H9 (cell line): ENCODE measurements around the gene EGFL8. TPM values are rescaled to one million over a fixed set of nuclear protein-coding genes. Genes with fewer than 3 reads are reported as not detected.

ENCODE experiments used
- DNase-seq: peaks from one replicate; pipeline ENCODE4 v3.0.0-alpha.2; 2017
- H2AFZ ChIP-seq: one replicate; pipeline ENCODE4 v1.6.1; 2013; ENCODE audit warnings: mild to moderate bottlenecking, low read length, control low read depth, moderate library complexity
- H2AK5ac ChIP-seq: 2 replicates; pipeline ENCODE4 v1.6.1; 2013; ENCODE audit warnings: low read length, control low read depth, mixed read lengths; ENCODE audit not compliant: insufficient read length
- H2BK120ac ChIP-seq: one replicate; pipeline ENCODE4 v1.6.1; 2013; ENCODE audit warnings: low read depth, mild to moderate bottlenecking, low read length, control low read depth, inconsistent platforms; ENCODE audit not compliant: poor library complexity, severe bottlenecking
- H2BK12ac ChIP-seq: 2 replicates; pipeline ENCODE4 v1.6.1; 2013; ENCODE audit warnings: low read length, control low read depth, mixed read lengths, low read depth; ENCODE audit not compliant: insufficient read length
- H2BK15ac ChIP-seq: 2 replicates; pipeline ENCODE4 v1.6.1; 2013; ENCODE audit warnings: low read depth, low read length, control low read depth
- H2BK20ac ChIP-seq: one replicate; pipeline ENCODE4 v1.6.1; 2013; ENCODE audit warnings: low read depth, mild to moderate bottlenecking, low read length, control low read depth, inconsistent platforms; ENCODE audit not compliant: poor library complexity, severe bottlenecking
- H2BK5ac ChIP-seq: 2 replicates; pipeline ENCODE4 v1.6.1; 2013; ENCODE audit warnings: low read length, control low read depth, mixed read lengths; ENCODE audit not compliant: insufficient read length
- H3K14ac ChIP-seq: 2 replicates; pipeline ENCODE4 v1.6.1; 2013; ENCODE audit warnings: low read length, control low read depth; ENCODE audit not compliant: insufficient read depth
- H3K18ac ChIP-seq: 2 replicates; pipeline ENCODE4 v1.6.1; 2013; ENCODE audit warnings: low read depth, mild to moderate bottlenecking, mixed read lengths, low read length, control low read depth; ENCODE audit not compliant: insufficient read length
- H3K23ac ChIP-seq: 2 replicates; pipeline ENCODE4 v1.6.1; 2013; ENCODE audit warnings: low read length, control low read depth, mixed read lengths, low read depth; ENCODE audit not compliant: insufficient read length
- H3K23me2 ChIP-seq: 2 replicates; pipeline ENCODE4 v1.6.1; 2013; ENCODE audit warnings: low read depth, mild to moderate bottlenecking, mixed read lengths, low read length, control low read depth; ENCODE audit not compliant: insufficient read length, poor library complexity, severe bottlenecking
- H3K27ac ChIP-seq: 2 replicates; pipeline ENCODE4 v1.5.1; 2013; ENCODE audit warnings: low read length, control low read depth, mixed read lengths, low read depth; ENCODE audit not compliant: insufficient read length
- H3K27me3 ChIP-seq: 2 replicates; pipeline ENCODE4 v1.6.1; 2013; ENCODE audit warnings: low read length, control low read depth, inconsistent platforms; ENCODE audit not compliant: insufficient read depth
- H3K4ac ChIP-seq: 2 replicates; pipeline ENCODE4 v1.6.1; 2013; ENCODE audit warnings: low read depth, mild to moderate bottlenecking, control low read depth, inconsistent platforms, low read length, moderate library complexity
- H3K4me1 ChIP-seq: 2 replicates; pipeline ENCODE4 v1.6.1; 2013; ENCODE audit warnings: low read length, control low read depth, inconsistent platforms; ENCODE audit not compliant: insufficient read depth
- H3K4me2 ChIP-seq: 2 replicates; pipeline ENCODE4 v1.6.1; 2013; ENCODE audit warnings: low read length, control low read depth, mixed read lengths; ENCODE audit not compliant: insufficient read length, insufficient read depth
- H3K56ac ChIP-seq: 2 replicates; pipeline ENCODE4 v1.6.1; 2013; ENCODE audit warnings: low read depth, mild to moderate bottlenecking, mixed read lengths, low read length, control low read depth; ENCODE audit not compliant: insufficient read length
- H3K79me1 ChIP-seq: 2 replicates; pipeline ENCODE4 v1.6.1; 2013; ENCODE audit warnings: low read depth, mild to moderate bottlenecking, moderate library complexity, low read length, control low read depth, inconsistent platforms; ENCODE audit not compliant: insufficient read depth, poor library complexity, severe bottlenecking
- H3K79me2 ChIP-seq: 2 replicates; pipeline ENCODE4 v1.6.1; 2013; ENCODE audit warnings: low read length, control low read depth, inconsistent platforms; ENCODE audit not compliant: insufficient read depth
- H3K9ac ChIP-seq: 2 replicates; pipeline ENCODE4 v1.6.1; 2013; ENCODE audit warnings: low read length, control low read depth, mixed read lengths; ENCODE audit not compliant: insufficient read length; ENCODE audit errors: extremely low read depth
- H3K9me3 ChIP-seq: one replicate; pipeline ENCODE4 v1.6.1; 2013; ENCODE audit warnings: low read depth, low read length, inconsistent platforms; ENCODE audit not compliant: control insufficient read depth
- H3T11ph ChIP-seq: one replicate; pipeline ENCODE4 v1.6.1; 2013; ENCODE audit warnings: mild to moderate bottlenecking, low read length, control low read depth, inconsistent platforms
- H4K20me1 ChIP-seq: one replicate; pipeline ENCODE4 v1.6.1; 2013; ENCODE audit not compliant: control insufficient read depth, insufficient read length, insufficient read depth
- H4K5ac ChIP-seq: 2 replicates; pipeline ENCODE4 v1.6.1; 2013; ENCODE audit warnings: low read depth, mild to moderate bottlenecking, mixed read lengths, low read length, control low read depth; ENCODE audit not compliant: insufficient read length
- H4K8ac ChIP-seq: replicated peaks from 2 replicates; pipeline ENCODE4 v1.6.1; 2013; ENCODE audit warnings: low read length, control low read depth, mixed read lengths, low read depth; ENCODE audit not compliant: insufficient read length
- H4K91ac ChIP-seq: 2 replicates; pipeline ENCODE4 v1.6.1; 2013; ENCODE audit warnings: low read depth, mild to moderate bottlenecking, moderate library complexity, mixed read lengths, low read length, control low read depth; ENCODE audit not compliant: insufficient read length
- H3K27ac Mint-ChIP-seq, 3 experiments: 2 replicates in 2 of 3; 3 replicates in 1 of 3; pipeline ENCODE4 v1.8.0; 2020 to 2021; ENCODE audit warnings: mixed read lengths in 3 of 3, mild to moderate bottlenecking in 1 of 3, moderate library complexity in 1 of 3
- H3K27me3 Mint-ChIP-seq: 2 replicates; pipeline ENCODE4 v1.8.0; 2021; ENCODE audit warnings: low read depth, mild to moderate bottlenecking, moderate library complexity, mixed read lengths
- H3K36me3 Mint-ChIP-seq, 3 experiments: 2 replicates in 2 of 3; 3 replicates in 1 of 3; pipeline ENCODE4 v1.8.0; 2020 to 2021; ENCODE audit warnings: low read depth in 3 of 3, mixed read lengths in 3 of 3; ENCODE audit not compliant: insufficient read depth in 1 of 3
- H3K4me1 Mint-ChIP-seq, 2 experiments: 2 replicates each; pipeline ENCODE4 v1.8.0; 2020; ENCODE audit warnings: mixed read lengths in 2 of 2
- H3K4me3 Mint-ChIP-seq, 2 experiments: 2 replicates in 1 of 2; 3 replicates in 1 of 2; pipeline ENCODE4 v1.8.0; 2020 to 2021; ENCODE audit warnings: mild to moderate bottlenecking in 2 of 2, mixed read lengths in 2 of 2, moderate library complexity in 1 of 2
- H3K9me3 Mint-ChIP-seq, 2 experiments: 2 replicates in 1 of 2; 3 replicates in 1 of 2; pipeline ENCODE4 v1.8.0; 2020; ENCODE audit warnings: mild to moderate bottlenecking in 2 of 2, mixed read lengths in 2 of 2, moderate library complexity in 1 of 2
- total RNA-seq: library from RNA; stranded (reverse); gene quantifications from 2 replicates; pipeline ENCODE4 v1.2.1, GENCODE V29; 2021
- TF ChIP-seq, protein P1 (sequence below): fragments of 200-600 bp; sonication (generic); conservative IDR thresholded peaks from 3 replicates; pipeline ENCODE4 v1.8.0; 2021; ENCODE audit warnings: antibody characterized with exemption, mild to moderate bottlenecking

EGFL8 gene
- total RNA-seq, 1 experiment from 2014 or later = 27.2 TPM

DNA sequence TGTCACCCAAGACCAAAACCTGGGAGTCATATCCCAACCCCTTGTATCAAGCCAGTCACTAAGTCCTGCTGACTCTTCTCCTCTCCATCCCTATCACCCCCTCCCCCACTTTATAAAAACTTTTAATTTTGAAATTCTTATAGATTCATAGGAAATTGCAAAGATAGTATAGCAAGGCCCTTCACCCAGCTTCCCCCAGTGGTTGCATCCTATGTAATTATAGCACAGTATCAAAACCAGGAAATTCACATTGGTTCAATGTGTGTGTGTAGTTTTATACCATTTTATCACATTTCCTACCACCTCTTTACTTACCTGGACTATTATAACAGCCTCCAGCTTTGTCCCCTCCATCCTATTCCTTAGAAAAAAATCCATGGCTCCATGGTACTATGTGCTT is 6.3 kb upstream of the EGFL8 start:
- H2BK5ac ChIP-seq = no peak overlapping the region
- H3K27me3 ChIP-seq = no peaks in the 10 kb centered on the region
- no peaks in the 10 kb centered on the region for H3K9me3 ChIP-seq
- no peak overlapping the region for H2BK12ac ChIP-seq
- H2BK15ac ChIP-seq = no peak overlapping the region
- H2BK20ac ChIP-seq = no peak overlapping the region
- DNase-seq = no peak
- H4K8ac ChIP-seq = no peak overlapping the region
- no peak overlapping the region for H2BK120ac ChIP-seq
- Mint-ChIP-seq H3K27me3 (no peaks in the 10 kb centered on the region), H3K4me1 (peaks cover 11 to 13% of the 10 kb centered on the region in 2 experiments), H3K27ac (no peak overlapping the region), H3K36me3 (peaks cover 29 to 58% (median 38%) of the 10 kb centered on the region in 3 experiments), H3K9me3 (no peaks in the 10 kb centered on the region), H3K4me3 (no peak overlapping the region)
- H3K4me1 ChIP-seq = no peaks in the 10 kb centered on the region
- no peak overlapping the region for H3K9ac ChIP-seq
- H4K20me1 ChIP-seq = no peaks in the 10 kb centered on the region
- no peak overlapping the region for H3K4me2 ChIP-seq
- H3K23ac ChIP-seq = no peak overlapping the region
- no peaks in the 10 kb centered on the region for H3K79me1 ChIP-seq
- peaks cover 15% of the 10 kb centered on the region for H3K23me2 ChIP-seq
- H3T11ph ChIP-seq = no peak overlapping the region
- H2AK5ac ChIP-seq = no peak overlapping the region
- no peak overlapping the region for H3K27ac ChIP-seq
- H3K4ac ChIP-seq = no peak overlapping the region
- no peak overlapping the region for H3K14ac ChIP-seq
- no peak overlapping the region for H4K5ac ChIP-seq
- H3K79me2 ChIP-seq = no peaks in the 10 kb centered on the region; the same call in 1 of the 2 replicates
- no peak overlapping the region for H2AFZ ChIP-seq
- TF ChIP-seq, protein P1, sequence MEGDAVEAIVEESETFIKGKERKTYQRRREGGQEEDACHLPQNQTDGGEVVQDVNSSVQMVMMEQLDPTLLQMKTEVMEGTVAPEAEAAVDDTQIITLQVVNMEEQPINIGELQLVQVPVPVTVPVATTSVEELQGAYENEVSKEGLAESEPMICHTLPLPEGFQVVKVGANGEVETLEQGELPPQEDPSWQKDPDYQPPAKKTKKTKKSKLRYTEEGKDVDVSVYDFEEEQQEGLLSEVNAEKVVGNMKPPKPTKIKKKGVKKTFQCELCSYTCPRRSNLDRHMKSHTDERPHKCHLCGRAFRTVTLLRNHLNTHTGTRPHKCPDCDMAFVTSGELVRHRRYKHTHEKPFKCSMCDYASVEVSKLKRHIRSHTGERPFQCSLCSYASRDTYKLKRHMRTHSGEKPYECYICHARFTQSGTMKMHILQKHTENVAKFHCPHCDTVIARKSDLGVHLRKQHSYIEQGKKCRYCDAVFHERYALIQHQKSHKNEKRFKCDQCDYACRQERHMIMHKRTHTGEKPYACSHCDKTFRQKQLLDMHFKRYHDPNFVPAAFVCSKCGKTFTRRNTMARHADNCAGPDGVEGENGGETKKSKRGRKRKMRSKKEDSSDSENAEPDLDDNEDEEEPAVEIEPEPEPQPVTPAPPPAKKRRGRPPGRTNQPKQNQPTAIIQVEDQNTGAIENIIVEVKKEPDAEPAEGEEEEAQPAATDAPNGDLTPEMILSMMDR = no peak
- no peak overlapping the region for H3K18ac ChIP-seq
- H4K91ac ChIP-seq = no peak overlapping the region
- H3K56ac ChIP-seq = no peak overlapping the region
